GM10847 (cell line): ENCODE results near the gene ZFAND4.

ENCODE experiments used
- POLR2A ChIP-seq: IDR thresholded peaks from 2 replicates; pipeline ENCODE4 v1.6.1; 2011; ENCODE audit not compliant: insufficient read length; ENCODE audit errors: extremely low read depth

ZFAND4 gene

DNA sequence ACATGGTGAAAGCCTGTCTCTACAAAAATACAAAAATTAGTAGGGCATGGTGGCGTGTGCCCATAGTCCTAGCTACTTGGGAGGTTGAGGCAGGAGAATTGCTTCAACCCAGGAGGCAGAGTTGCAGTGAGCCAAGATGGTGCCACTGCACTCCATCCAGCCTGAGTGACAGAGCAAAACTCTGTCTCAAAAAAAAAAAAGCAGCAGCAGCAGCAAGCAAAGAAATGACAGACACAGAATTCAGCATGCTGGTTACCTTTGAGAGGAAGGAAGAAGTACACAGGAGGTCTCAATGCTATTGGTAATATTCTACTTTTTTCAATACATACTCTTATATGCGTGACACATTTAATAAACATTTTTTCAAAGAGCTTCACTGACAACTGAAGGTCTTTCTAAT lies 81.3 kb downstream of the ZFAND4 start:
- TF ChIP-seq POLR2A, result no peak

- TF ChIP-seq POLR2A, result no peak
Measured at GRCh38 chr10:45589868-45590267, 82.7 kb downstream of the ZFAND4 start.

DNA sequence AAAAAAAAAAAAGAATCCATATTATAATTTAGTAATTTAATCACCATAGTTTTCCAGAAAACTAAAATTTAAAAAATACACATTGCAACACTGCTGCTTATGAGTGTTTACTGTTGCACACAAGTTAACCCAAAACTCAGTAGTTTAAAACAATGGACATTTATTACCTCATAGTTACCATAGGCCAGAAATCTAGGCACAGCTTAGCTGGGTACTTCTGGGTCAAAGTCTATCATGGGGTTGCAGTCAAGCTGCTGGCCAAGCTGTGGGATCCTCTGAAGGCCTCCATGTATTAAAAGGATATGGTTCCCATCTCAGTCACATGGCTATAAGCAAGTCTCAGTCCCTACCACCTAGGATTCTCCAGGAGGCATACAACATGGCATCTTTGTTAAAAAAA lies 83.6 kb downstream of the ZFAND4 start:
- TF ChIP-seq POLR2A, result no peak

GRCh38 chr10:45586028-45586824 lies 86.3 kb downstream of the ZFAND4 start:
- no peak for TF ChIP-seq POLR2A

- no peak for TF ChIP-seq POLR2A
Measured at GRCh38 chr10:45585131-45585530, 87.4 kb downstream of the ZFAND4 start.

GRCh38 chr10:45582386-45582781 lies 90.2 kb downstream of the ZFAND4 start:
- TF ChIP-seq POLR2A, result no peak

- no peak for TF ChIP-seq POLR2A
Measured at GRCh38 chr10:45581582-45582385, 90.8 kb downstream of the ZFAND4 start.

DNA sequence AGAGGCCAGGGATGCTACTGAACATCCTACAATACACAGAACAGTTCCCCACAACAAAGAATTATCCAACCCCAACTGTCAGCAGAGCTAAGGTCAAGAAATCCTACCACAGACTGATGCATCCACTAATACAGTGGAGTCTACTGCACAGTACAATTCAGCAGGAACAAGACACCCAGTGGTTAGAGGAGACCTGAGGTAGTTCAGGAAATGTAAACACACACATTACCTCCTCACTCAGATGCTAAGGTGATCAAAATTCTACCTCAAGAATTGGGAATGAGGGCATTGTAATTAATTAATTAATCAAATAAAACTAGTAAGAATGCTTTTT lies 91.4 kb downstream of the ZFAND4 start:
- TF ChIP-seq POLR2A, result no peak

- no peak for TF ChIP-seq POLR2A
Measured at GRCh38 chr10:45580371-45581215, 92.0 kb downstream of the ZFAND4 start.

DNA sequence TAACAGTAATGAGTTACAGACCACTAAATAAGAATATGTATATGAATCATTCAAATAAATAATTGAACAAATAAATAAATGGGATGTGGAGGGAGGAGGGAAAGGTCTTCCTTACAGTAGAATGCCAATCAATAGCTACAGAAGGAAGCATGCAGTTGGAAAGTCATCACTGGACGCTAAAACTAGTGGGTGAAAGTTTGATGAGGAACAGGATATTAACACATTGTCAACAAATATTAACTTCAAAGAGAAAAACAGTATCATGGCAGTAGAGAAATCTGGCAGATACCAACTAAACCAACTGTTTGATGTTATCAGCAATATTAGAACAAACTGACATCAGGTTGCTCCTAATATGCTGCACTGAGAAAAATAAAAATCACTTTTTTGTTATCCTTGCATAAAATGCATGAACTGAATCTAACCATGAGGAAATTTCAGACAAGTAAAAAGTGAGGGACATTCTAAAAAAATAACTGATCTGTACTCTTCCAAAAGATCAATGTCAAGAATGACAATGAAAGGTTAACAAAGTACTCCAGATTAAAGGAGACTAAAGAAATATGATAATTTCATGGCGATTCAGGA lies 94.1 kb downstream of the ZFAND4 start:
- TF ChIP-seq POLR2A, result no peak

GRCh38 chr10:45575966-45576597 lies 96.5 kb downstream of the ZFAND4 start:
- no peak for TF ChIP-seq POLR2A

DNA sequence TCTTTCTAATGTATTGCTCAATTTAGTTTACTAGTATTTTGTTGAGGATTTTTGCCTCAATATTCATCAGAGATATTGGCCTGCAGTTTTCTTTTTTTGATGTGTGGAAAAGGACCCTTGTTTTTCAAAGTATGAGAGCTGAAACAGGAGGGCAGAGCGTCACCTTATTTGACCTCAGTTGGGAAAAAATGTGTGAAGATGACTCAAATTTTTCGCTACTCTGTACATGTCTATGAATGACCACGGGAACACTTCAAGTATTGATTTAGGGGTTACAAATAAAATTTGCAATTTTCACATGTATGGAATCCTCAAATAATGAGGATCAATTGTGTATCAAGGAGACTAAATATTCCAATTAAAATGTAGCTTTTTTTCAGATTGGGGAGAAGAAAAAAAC lies 103.1 kb downstream of the ZFAND4 start:
- TF ChIP-seq POLR2A, result no peak

DNA sequence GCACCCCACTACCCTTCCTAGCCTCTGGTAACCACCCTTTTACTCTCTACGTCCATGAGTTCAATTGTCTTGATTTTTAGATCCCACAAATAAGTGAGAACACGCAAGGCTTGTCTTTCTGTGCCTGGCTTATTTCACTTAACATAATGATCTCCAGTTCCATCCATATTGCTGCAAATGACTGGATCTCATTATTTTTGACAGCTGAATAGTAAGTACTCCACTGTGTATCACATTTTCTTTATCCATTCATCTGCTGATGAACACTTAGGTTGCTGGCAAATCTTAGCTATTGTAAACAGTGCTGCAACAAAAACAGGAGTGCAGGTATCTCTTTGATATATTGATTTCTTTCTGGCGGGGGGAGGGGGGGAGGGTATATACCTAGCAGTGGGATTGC lies 106.2 kb downstream of the ZFAND4 start:
- TF ChIP-seq POLR2A, result no peak
